AG04450 (cell line): ENCODE measurements around the gene VSIR. TPM values are rescaled to one million over a fixed set of nuclear protein-coding genes. Genes with fewer than 3 reads are reported as not detected.

Experiments
- CTCF ChIA-PET: fragments of 300-600, 350-600 bp; formaldehyde crosslinking; extraction: SDS; loops from one replicate; lab custom pipeline; 2022; ENCODE audit warnings: antibody characterized with exemption, inconsistent platforms; lab: Charles Lee
- POLR2A ChIA-PET: fragments of 350-600 bp; formaldehyde crosslinking; extraction: SDS; loops from one replicate; lab custom pipeline; 2021; ENCODE audit warnings: antibody characterized with exemption, inconsistent platforms; lab: Yijun Ruan, JAX
- DNase-seq: peaks from one replicate; pipeline ENCODE4 v3.0.0-alpha.2; 2011; ENCODE audit warnings: low read depth, low spot score
- H3K27ac ChIP-seq: one replicate; pipeline ENCODE4 v1.5.1; 2012; ENCODE audit warnings: low read depth, low read length, control low read depth
- H3K27me3 ChIP-seq: one replicate; pipeline ENCODE4 v1.6.0; 2012; ENCODE audit warnings: low read length; ENCODE audit not compliant: control insufficient read depth, insufficient read depth
- H3K4me3 ChIP-seq: 2 replicates; pipeline ENCODE4 v1.5.1; 2011; ENCODE audit warnings: mild to moderate bottlenecking, low read depth, low read length, control low read depth
- H3K9me3 ChIP-seq: 2 replicates; pipeline ENCODE4 v1.5.1; 2012; ENCODE audit warnings: low read length; ENCODE audit not compliant: control insufficient read depth, insufficient read depth
- CTCF ChIP-seq: IDR thresholded peaks from 2 replicates; pipeline ENCODE4 v1.5.1; 2011; ENCODE audit warnings: low read depth, low read length, control low read depth, inconsistent platforms
- polyA plus RNA-seq: library from polyadenylated mRNA; depleted of rRNA; stranded (reverse); fragments of >200 nt; gene quantifications from 2 replicates; pipeline ENCODE4 v1.2.3, GENCODE V29; 2011; rRNA removed
- small RNA-seq: library from RNA; depleted of rRNA; stranded (forward); fragments of <200 nt; gene quantifications from one replicate; pipeline ENCODE3, GENCODE V24; 2012; ENCODE audit warnings: low read depth; ENCODE audit not compliant: insufficient read length

Gene VSIR
- polyA plus RNA-seq, 1 experiment = 22.1 TPM

- no peak for DNase-seq
- ChIA-PET POLR2A (interaction anchor here (0.7 kb wide), 1 partner anchor 236 kb away, joined by 7 read pairs; no protein-coding TSS in a partner anchor), CTCF (interaction anchor here (0.7 to 4.1 kb wide), 6 partner anchors 9 to 314 kb away, joined by 3 to 20 read pairs (median 4); partner anchors contain the start of gene VSIR)
- no peaks in the 10 kb centered on the region for H3K9me3 ChIP-seq
- H3K27me3 ChIP-seq = peaks cover 34% of the 10 kb centered on the region
- no peak overlapping the region for H3K27ac ChIP-seq
- no peak for TF ChIP-seq CTCF
- no peak overlapping the region for H3K4me3 ChIP-seq
Observed at GRCh38 chr10:71698737-71699136, 74.6 kb downstream of the VSIR start.

GRCh38 chr10:71697938-71698709 lies 75.2 kb downstream of the VSIR start:
- CTCF ChIA-PET = interaction anchor here (0.7 to 4.8 kb wide), 14 partner anchors 9 to 383 kb away, joined by 3 to 27 read pairs (median 4); partner anchors contain the start of gene VSIR
- peaks cover 31% of the 10 kb centered on the region for H3K27me3 ChIP-seq
- no peak overlapping the region for H3K4me3 ChIP-seq
- POLR2A ChIA-PET = interaction anchor here (0.7 kb wide), 1 partner anchor 236 kb away, joined by 7 read pairs; no protein-coding TSS in a partner anchor
- H3K9me3 ChIP-seq = no peaks in the 10 kb centered on the region
- H3K27ac ChIP-seq = no peak overlapping the region
- no peak for DNase-seq
- no peak for TF ChIP-seq CTCF

Small RNA genes lying within 50 kb of the gene (small RNA-seq; reads per million reads assigned to genes)
- not detected for gene MIR7152

Other genes starting within 250 kb of the VSIR start
- gene C10orf105, start 53.7 kb downstream of the VSIR start, polyA plus RNA-seq = 0.01 TPM in 1 of 2 replicates, not detected in the other
- 1,594 and 1,626 TPM in 2 replicates for gene PSAP, start 77.7 kb upstream of the VSIR start, polyA plus RNA-seq
- gene CHST3, start 190.9 kb upstream of the VSIR start, polyA plus RNA-seq = 4.6 and 5.0 TPM in 2 replicates